GM12891 (cell line): Measurements from ENCODE around the gene ZNF716.
"Not testable (repeated sequence)": the region's sequence is repeated elsewhere in the genome, so short reads cannot be mapped to it uniquely, and the experiment has no call there.

ENCODE experiments used
- DNase-seq: peaks from one replicate; pipeline ENCODE4 v3.0.0; 2011; ENCODE audit warnings: low spot score; ENCODE audit not compliant: insufficient read length
- FAIRE-seq: peaks from 2 replicates; lab custom pipeline; 2011; peaks lifted over from hg19 to GRCh38; lab: Jason Lieb, UNC
- PAX5 ChIP-seq: IDR thresholded peaks from 2 replicates; pipeline ENCODE4 v1.6.1; 2011; ENCODE audit warnings: low read length, moderate library complexity, mild to moderate bottlenecking; ENCODE audit not compliant: insufficient read depth, severe bottlenecking
- POLR2A ChIP-seq: IDR thresholded peaks from 2 replicates; pipeline ENCODE4 v1.6.1; 2011; ENCODE audit warnings: low read depth, low read length, control low read depth
- POLR2AphosphoS5 ChIP-seq: IDR thresholded peaks from 2 replicates; pipeline ENCODE4 v1.6.1; 2011; ENCODE audit warnings: low read depth, low read length, control low read depth
- POU2F2 ChIP-seq: IDR thresholded peaks from 2 replicates; pipeline ENCODE4 v1.6.1; 2011; ENCODE audit warnings: low read depth, mild to moderate bottlenecking, control low read depth, low read length, moderate library complexity
- SPI1 ChIP-seq: IDR thresholded peaks from 2 replicates; pipeline ENCODE4 v1.6.1; 2011; ENCODE audit warnings: low read depth, low read length, control low read depth
- TAF1 ChIP-seq: IDR thresholded peaks from 2 replicates; pipeline ENCODE4 v1.6.1; 2011; ENCODE audit warnings: low read depth, low read length, control low read depth

The ZNF716 gene

GRCh38 chr7:57425969-57426628 lies 23.9 kb upstream of the ZNF716 start:
- FAIRE-seq = no peak
- DNase-seq = no peak
- TF ChIP-seq POLR2AphosphoS5 = no peak
- no peak for TF ChIP-seq TAF1
- no peak for TF ChIP-seq PAX5
- TF ChIP-seq SPI1 = no peak
- no peak for TF ChIP-seq POU2F2
- TF ChIP-seq POLR2A = no peak

- no peak for FAIRE-seq
- TF ChIP-seq PAX5 (no peak), POU2F2 (no peak), TAF1 (no peak), POLR2AphosphoS5 (no peak)
- no peak for DNase-seq
Measured at GRCh38 chr7:57426629-57427003, 23.4 kb upstream of the ZNF716 start.

GRCh38 chr7:57427146-57427545 lies 22.8 kb upstream of the ZNF716 start:
- TF ChIP-seq PAX5 = no peak
- TF ChIP-seq POLR2A = no peak
- no peak for TF ChIP-seq SPI1
- no peak for TF ChIP-seq POU2F2
- TF ChIP-seq POLR2AphosphoS5 = no peak
- TF ChIP-seq TAF1 = no peak
- FAIRE-seq (no peak), DNase-seq (no peak)

GRCh38 chr7:57427594-57427993 lies 22.4 kb upstream of the ZNF716 start:
- no peak for FAIRE-seq
- no peak for DNase-seq
- TF ChIP-seq POU2F2 (no peak), PAX5 (no peak), TAF1 (no peak), POLR2AphosphoS5 (no peak), POLR2A (no peak), SPI1 (no peak)

GRCh38 chr7:57432583-57432982 lies 17.4 kb upstream of the ZNF716 start:
- no peak for TF ChIP-seq POU2F2
- TF ChIP-seq PAX5 = no peak
- TF ChIP-seq SPI1 = no peak
- TF ChIP-seq POLR2AphosphoS5 = no peak
- TF ChIP-seq POLR2A = no peak
- no peak for TF ChIP-seq TAF1
- DNase-seq (no peak), FAIRE-seq (no peak)

GRCh38 chr7:57437581-57437980 lies 12.4 kb upstream of the ZNF716 start:
- TF ChIP-seq PAX5 (no peak), POLR2A (no peak), SPI1 (no peak), TAF1 (no peak), POU2F2 (no peak), POLR2AphosphoS5 (no peak)
- FAIRE-seq (no peak), DNase-seq (no peak)

GRCh38 chr7:57438244-57438643 lies 11.7 kb upstream of the ZNF716 start:
- FAIRE-seq (no peak), DNase-seq (no peak)
- TF ChIP-seq POLR2A (no peak), TAF1 (no peak), SPI1 (no peak), POU2F2 (no peak), POLR2AphosphoS5 (no peak), PAX5 (no peak)

GRCh38 chr7:57443567-57443966 lies 6.4 kb upstream of the ZNF716 start:
- FAIRE-seq (no peak), DNase-seq (no peak)
- TF ChIP-seq SPI1 (no peak), PAX5 (no peak), TAF1 (no peak), POLR2A (no peak), POU2F2 (no peak), POLR2AphosphoS5 (no peak)

GRCh38 chr7:57469186-57469828 lies 19.3 kb downstream of the ZNF716 start:
- not testable (repeated sequence) for DNase-seq, FAIRE-seq

- not testable (repeated sequence) for FAIRE-seq, DNase-seq
Measured at GRCh38 chr7:57480304-57480703, 30.3 kb downstream of the ZNF716 start.

GRCh38 chr7:57485022-57485421 lies 35.0 kb downstream of the ZNF716 start:
- DNase-seq, FAIRE-seq: not testable (repeated sequence)
